ENCODE measurements around the gene ACTN3. TPM values are rescaled to one million over a fixed set of nuclear protein-coding genes. Genes with fewer than 3 reads are reported as not detected.

Gene ACTN3
- total and polyA plus RNA-seq, 2 donors (not counting 1 experiment from before 2014, with no cell fraction given), result under 0.01 TPM; not detected in 1

DNA sequence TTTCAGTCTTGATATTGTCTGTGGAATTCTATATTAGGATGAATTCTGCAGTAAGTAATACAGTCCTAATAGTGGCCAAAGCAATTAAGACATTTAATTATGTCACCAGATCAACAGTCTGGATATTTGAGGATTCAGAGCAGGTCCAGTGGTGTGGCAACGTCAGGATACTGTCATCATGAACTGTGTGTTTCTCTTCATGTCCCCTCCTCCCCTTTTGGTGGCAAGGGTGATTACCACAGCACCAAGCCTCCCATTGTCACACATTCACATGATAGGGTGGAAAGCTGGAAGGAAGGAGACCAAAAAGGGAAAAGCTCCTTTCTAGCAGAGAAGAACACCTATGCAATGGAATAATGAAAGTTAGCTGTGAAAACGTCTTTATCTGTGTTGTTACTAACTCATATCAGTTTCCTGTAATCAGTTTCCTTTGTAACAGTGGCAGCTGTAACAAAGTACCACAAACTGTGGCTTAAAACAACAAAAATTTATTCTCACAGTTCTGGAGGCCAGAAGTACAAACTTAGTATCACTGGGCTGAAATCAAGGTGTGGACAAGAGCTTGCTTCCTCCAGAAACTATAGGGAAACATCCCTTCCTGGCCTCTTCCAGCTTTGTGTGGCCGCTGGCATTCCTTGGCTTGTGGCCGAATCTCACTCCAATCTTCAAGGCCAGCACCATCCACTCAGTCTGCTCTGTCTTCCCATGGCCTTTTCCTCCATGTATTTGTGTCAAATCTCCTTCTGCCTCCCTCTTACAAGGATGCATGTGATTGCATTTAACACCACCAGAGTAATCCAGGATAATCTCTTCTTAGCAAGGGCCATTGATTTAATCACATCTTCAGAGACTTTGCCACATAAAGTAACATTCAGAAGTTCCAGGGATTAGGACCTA, 63.3 kb downstream of the ACTN3 start:
- Histone ChIP-seq H3K36me3 (ENCODE audit: control insufficient read depth, insufficient read depth, low read length) (no peaks in the 10 kb centered on the region), H2AFZ (ENCODE audit: low read length) (no peak overlapping the region), H3K27ac (ENCODE audit: insufficient read depth, low read length) (no peak overlapping the region), H3K27me3 (ENCODE audit: control insufficient read depth, insufficient read depth, low read length) (no peaks in the 10 kb centered on the region), H3K4me3 (replicated peaks in 1 of 4; ENCODE audit: control extremely low read depth in 1 of 4, insufficient read depth in 1 of 4, low read depth in 3 of 4, low read length in 4 of 4) (no peak overlapping the region), H3K9ac (ENCODE audit: insufficient read depth, low read length) (no peak overlapping the region), H3K4me2 (ENCODE audit: extremely low read depth, insufficient read depth, low read length) (no peak overlapping the region), H4K20me1 (ENCODE audit: control insufficient read depth, extremely low read depth, insufficient read depth, low read length) (no peaks in the 10 kb centered on the region), H3K4me1 (ENCODE audit: control insufficient read depth, extremely low read depth, insufficient read depth, low read length) (peaks cover 4% of the 10 kb centered on the region), H3K79me2 (ENCODE audit: control insufficient read depth, insufficient read depth, low read length) (no peaks in the 10 kb centered on the region), H3K9me3 (ENCODE audit: control insufficient read depth, insufficient read depth, low read depth, low read length) (no peaks in the 10 kb centered on the region)
- TF ChIP-seq EZH2 (IDR thresholded peaks at IDR 0.05; ENCODE audit: low read length, missing control alignments), result no peak
- TF ChIP-seq, protein P1, sequence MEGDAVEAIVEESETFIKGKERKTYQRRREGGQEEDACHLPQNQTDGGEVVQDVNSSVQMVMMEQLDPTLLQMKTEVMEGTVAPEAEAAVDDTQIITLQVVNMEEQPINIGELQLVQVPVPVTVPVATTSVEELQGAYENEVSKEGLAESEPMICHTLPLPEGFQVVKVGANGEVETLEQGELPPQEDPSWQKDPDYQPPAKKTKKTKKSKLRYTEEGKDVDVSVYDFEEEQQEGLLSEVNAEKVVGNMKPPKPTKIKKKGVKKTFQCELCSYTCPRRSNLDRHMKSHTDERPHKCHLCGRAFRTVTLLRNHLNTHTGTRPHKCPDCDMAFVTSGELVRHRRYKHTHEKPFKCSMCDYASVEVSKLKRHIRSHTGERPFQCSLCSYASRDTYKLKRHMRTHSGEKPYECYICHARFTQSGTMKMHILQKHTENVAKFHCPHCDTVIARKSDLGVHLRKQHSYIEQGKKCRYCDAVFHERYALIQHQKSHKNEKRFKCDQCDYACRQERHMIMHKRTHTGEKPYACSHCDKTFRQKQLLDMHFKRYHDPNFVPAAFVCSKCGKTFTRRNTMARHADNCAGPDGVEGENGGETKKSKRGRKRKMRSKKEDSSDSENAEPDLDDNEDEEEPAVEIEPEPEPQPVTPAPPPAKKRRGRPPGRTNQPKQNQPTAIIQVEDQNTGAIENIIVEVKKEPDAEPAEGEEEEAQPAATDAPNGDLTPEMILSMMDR (conservative IDR thresholded peaks at IDR 0.05 in 1 of 2, IDR thresholded peaks at IDR 0.05 in 1 of 2; ENCODE audit: low read depth in 1 of 2, low read length in 2 of 2), result no peak
- no peak for DNase-seq (ENCODE audit: low read depth in 2 of 2)

DNA sequence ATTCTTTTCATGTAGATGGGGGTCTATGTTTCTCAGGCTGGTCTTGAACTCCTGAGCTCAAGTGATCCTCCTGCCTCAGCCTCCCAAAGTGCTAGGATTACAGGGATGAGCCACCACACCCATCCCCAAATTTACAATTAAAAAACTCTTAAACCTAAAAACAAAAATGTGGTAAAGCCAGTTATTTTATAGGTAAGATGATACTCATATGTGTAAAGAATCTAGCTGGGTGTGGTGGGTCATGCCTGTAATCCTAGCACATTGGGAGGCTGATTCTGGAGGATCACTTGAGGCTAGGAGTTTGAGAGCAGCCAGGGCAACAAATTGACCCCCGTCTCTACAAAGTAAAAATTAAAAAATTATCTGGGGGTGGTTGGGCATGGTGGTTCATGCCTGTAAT, 65.8 kb downstream of the ACTN3 start:
- H3K9ac ChIP-seq (ENCODE audit: insufficient read depth, low read length), result no peak overlapping the region
- H3K36me3 ChIP-seq (ENCODE audit: control insufficient read depth, insufficient read depth, low read length), result no peaks in the 10 kb centered on the region
- no peak for DNase-seq (ENCODE audit: low read depth in 2 of 2)
- H3K4me1 ChIP-seq (ENCODE audit: control insufficient read depth, extremely low read depth, insufficient read depth, low read length), result no peaks in the 10 kb centered on the region
- peaks cover 10% of the 10 kb centered on the region for H3K79me2 ChIP-seq (ENCODE audit: control insufficient read depth, insufficient read depth, low read length)
- TF ChIP-seq EZH2 (IDR thresholded peaks at IDR 0.05; ENCODE audit: low read length, missing control alignments), result no peak
- TF ChIP-seq, protein P1 (conservative IDR thresholded peaks at IDR 0.05 in 1 of 2, IDR thresholded peaks at IDR 0.05 in 1 of 2; ENCODE audit: low read depth in 1 of 2, low read length in 2 of 2), result no peak
- H3K27me3 ChIP-seq (ENCODE audit: control insufficient read depth, insufficient read depth, low read length), result no peaks in the 10 kb centered on the region
- no peak overlapping the region for H2AFZ ChIP-seq (ENCODE audit: low read length)
- no peaks in the 10 kb centered on the region for H3K9me3 ChIP-seq (ENCODE audit: control insufficient read depth, insufficient read depth, low read depth, low read length)
- H3K4me2 ChIP-seq (ENCODE audit: extremely low read depth, insufficient read depth, low read length), result no peak overlapping the region
- no peaks in the 10 kb centered on the region for H4K20me1 ChIP-seq (ENCODE audit: control insufficient read depth, extremely low read depth, insufficient read depth, low read length)
- H3K27ac ChIP-seq (ENCODE audit: insufficient read depth, low read length), result no peak overlapping the region
- no peak overlapping the region for H3K4me3 ChIP-seq (replicated peaks in 1 of 4; ENCODE audit: control extremely low read depth in 1 of 4, insufficient read depth in 1 of 4, low read depth in 3 of 4, low read length in 4 of 4)

Other genes starting within 250 kb of the ACTN3 start
- 52.6 and 95.6 TPM in 2 replicates for gene CD248, start 229.9 kb upstream of the ACTN3 start, total RNA-seq
- gene CD248, start 229.9 kb upstream of the ACTN3 start, polyA plus RNA-seq, result 98.8 and 132 TPM in 2 replicates
- 12.6 and 22.1 TPM in 2 replicates for gene RIN1, start 210.5 kb upstream of the ACTN3 start, total RNA-seq
- 6.3 and 10.6 TPM in 2 replicates for gene RIN1, start 210.5 kb upstream of the ACTN3 start, polyA plus RNA-seq
- gene BRMS1, start 201.8 kb upstream of the ACTN3 start, total RNA-seq, result 43.9 and 50.6 TPM in 2 replicates
- gene BRMS1, start 201.8 kb upstream of the ACTN3 start, polyA plus RNA-seq, result 25.7 and 41.6 TPM in 2 replicates
- gene B4GAT1, start 199.3 kb upstream of the ACTN3 start, total RNA-seq, result 34.7 and 48.9 TPM in 2 replicates
- 13.1 and 15.7 TPM in 2 replicates for gene B4GAT1, start 199.3 kb upstream of the ACTN3 start, polyA plus RNA-seq
- under 0.01 and 0.17 TPM in 2 replicates for gene SLC29A2, start 175.1 kb upstream of the ACTN3 start, total RNA-seq
- 0.15 and 1.7 TPM in 2 replicates for gene SLC29A2, start 175.1 kb upstream of the ACTN3 start, polyA plus RNA-seq
- gene NPAS4, start 125.9 kb upstream of the ACTN3 start, total RNA-seq, result not detected in 2 replicates
- 0.08 and 0.16 TPM in 2 replicates for gene NPAS4, start 125.9 kb upstream of the ACTN3 start, polyA plus RNA-seq
- 32.7 and 39.3 TPM in 2 replicates for gene MRPL11, start 108.1 kb upstream of the ACTN3 start, total RNA-seq
- 35.7 and 55.9 TPM in 2 replicates for gene MRPL11, start 108.1 kb upstream of the ACTN3 start, polyA plus RNA-seq
- 16.2 and 20.3 TPM in 2 replicates for gene PELI3, start 80.0 kb upstream of the ACTN3 start, total RNA-seq
- gene PELI3, start 80.0 kb upstream of the ACTN3 start, polyA plus RNA-seq, result 5.0 and 5.1 TPM in 2 replicates
- 28.2 and 39.6 TPM in 2 replicates for gene DPP3, start 66.5 kb upstream of the ACTN3 start, total RNA-seq
- gene DPP3, start 66.5 kb upstream of the ACTN3 start, polyA plus RNA-seq, result 33.6 and 42.1 TPM in 2 replicates
- gene BBS1, start 36.3 kb upstream of the ACTN3 start, total RNA-seq, result 20.3 and 20.5 TPM in 2 replicates
- gene BBS1, start 36.3 kb upstream of the ACTN3 start, polyA plus RNA-seq, result 11.6 and 16.5 TPM in 2 replicates
- 8.7 and 11.6 TPM in 2 replicates for gene ZDHHC24, start 855 bp upstream of the ACTN3 start, total RNA-seq
- gene ZDHHC24, start 855 bp upstream of the ACTN3 start, polyA plus RNA-seq, result 5.1 and 6.0 TPM in 2 replicates
- 26.6 and 55.0 TPM in 2 replicates for gene CTSF, start 21.7 kb downstream of the ACTN3 start, total RNA-seq
- 8.6 and 17.1 TPM in 2 replicates for gene CTSF, start 21.7 kb downstream of the ACTN3 start, polyA plus RNA-seq
- gene CCDC87, start 46.2 kb downstream of the ACTN3 start, total RNA-seq, result 0.26 and 0.33 TPM in 2 replicates
- gene CCDC87, start 46.2 kb downstream of the ACTN3 start, polyA plus RNA-seq, result 0.11 and 0.15 TPM in 2 replicates
- 41.6 and 42.4 TPM in 2 replicates for gene CCS, start 46.3 kb downstream of the ACTN3 start, total RNA-seq
- 16.9 and 22.5 TPM in 2 replicates for gene CCS, start 46.3 kb downstream of the ACTN3 start, polyA plus RNA-seq
- 14.1 and 27.6 TPM in 2 replicates for gene RBM14, start 69.7 kb downstream of the ACTN3 start, total RNA-seq
- 13.2 and 25.4 TPM in 2 replicates for gene RBM14, start 69.7 kb downstream of the ACTN3 start, polyA plus RNA-seq
- 91.2 and 105 TPM in 2 replicates for gene RBM4, start 91.8 kb downstream of the ACTN3 start, total RNA-seq
- 161 and 193 TPM in 2 replicates for gene RBM4, start 91.8 kb downstream of the ACTN3 start, polyA plus RNA-seq
- gene RBM4B, start 131.0 kb downstream of the ACTN3 start, total RNA-seq, result 28.0 and 28.4 TPM in 2 replicates
- gene RBM4B, start 131.0 kb downstream of the ACTN3 start, polyA plus RNA-seq, result 24.6 and 27.8 TPM in 2 replicates
- 0.51 and 0.99 TPM in 2 replicates for gene SPTBN2, start 182.3 kb downstream of the ACTN3 start, total RNA-seq
- 0.09 and 0.53 TPM in 2 replicates for gene SPTBN2, start 182.3 kb downstream of the ACTN3 start, polyA plus RNA-seq

Measured in fibroblast of lung (primary cell).